ENCODE measurements around the gene NELFE.

Gene NELFE

GRCh38 chr6:31928672-31928939 is 30.2 kb downstream of the NELFE start:
- no peak overlapping the region for H3K27ac ChIP-seq
- no peak overlapping the region for H3K4me2 ChIP-seq
- H3K4me3 ChIP-seq (IDR thresholded peaks at IDR 0.05; ENCODE audit: insufficient read depth, low read depth, low read length), result no peak overlapping the region
- no peak overlapping the region for H3K9ac ChIP-seq
- no peaks in the 10 kb centered on the region for H3K36me3 ChIP-seq (ENCODE audit: insufficient read depth)
- H3K79me2 ChIP-seq (ENCODE audit: insufficient read depth, low read depth), result no peaks in the 10 kb centered on the region
- H2AFZ ChIP-seq (ENCODE audit: low read depth), result no peak overlapping the region
- H3K4me1 ChIP-seq (ENCODE audit: low read depth, poor library complexity, severe bottlenecking), result no peaks in the 10 kb centered on the region
- no peak for TF ChIP-seq CTCF (conservative IDR thresholded peaks at IDR 0.05; ENCODE audit: low read depth, low read length)
- H4K20me1 ChIP-seq (ENCODE audit: insufficient read depth), result no peaks in the 10 kb centered on the region
- H3K27me3 ChIP-seq (ENCODE audit: insufficient read depth, low read depth), result no peaks in the 10 kb centered on the region

- Histone ChIP-seq H3K27ac (no peak overlapping the region), H3K9ac (no peak overlapping the region), H2AFZ (ENCODE audit: low read depth) (no peak overlapping the region), H3K36me3 (ENCODE audit: insufficient read depth) (no peaks in the 10 kb centered on the region), H3K4me2 (no peak overlapping the region), H3K79me2 (ENCODE audit: insufficient read depth, low read depth) (no peaks in the 10 kb centered on the region), H3K4me1 (ENCODE audit: low read depth, poor library complexity, severe bottlenecking) (no peaks in the 10 kb centered on the region), H3K4me3 (IDR thresholded peaks at IDR 0.05; ENCODE audit: insufficient read depth, low read depth, low read length) (no peak overlapping the region), H3K27me3 (ENCODE audit: insufficient read depth, low read depth) (no peaks in the 10 kb centered on the region), H4K20me1 (ENCODE audit: insufficient read depth) (no peaks in the 10 kb centered on the region)
- no peak for TF ChIP-seq CTCF (conservative IDR thresholded peaks at IDR 0.05; ENCODE audit: low read depth, low read length)
Observed at GRCh38 chr6:31927863-31928671, 30.7 kb downstream of the NELFE start.

GRCh38 chr6:31927242-31927862 is 31.4 kb downstream of the NELFE start, which contains the start of gene C2:
TSS of gene C2 (plus strand) at chr6:31927717. CDS start at chr6:31927753, 36 bp downstream.
- TF ChIP-seq CTCF (conservative IDR thresholded peaks at IDR 0.05; ENCODE audit: low read depth, low read length), result no peak
- H3K36me3 ChIP-seq (ENCODE audit: insufficient read depth), result no peaks in the 10 kb centered on the region
- no peak within 1 kb of the TSS for H3K4me2 ChIP-seq
- no peaks in the 10 kb centered on the region; the same call in 1 of the 2 replicates for H3K27me3 ChIP-seq (ENCODE audit: insufficient read depth, low read depth)
- no peak within 1 kb of the TSS for H3K4me3 ChIP-seq (IDR thresholded peaks at IDR 0.05; ENCODE audit: insufficient read depth, low read depth, low read length)
- H4K20me1 ChIP-seq (ENCODE audit: insufficient read depth), result no peaks in the 10 kb centered on the region
- no peak within 1 kb of the TSS for H3K27ac ChIP-seq
- no peak within 1 kb of the TSS for H3K9ac ChIP-seq
- H3K4me1 ChIP-seq (ENCODE audit: low read depth, poor library complexity, severe bottlenecking), result no peaks in the 10 kb centered on the region
- no peaks in the 10 kb centered on the region for H3K79me2 ChIP-seq (ENCODE audit: insufficient read depth, low read depth)
- no peak within 1 kb of the TSS for H2AFZ ChIP-seq (ENCODE audit: low read depth)

DNA sequence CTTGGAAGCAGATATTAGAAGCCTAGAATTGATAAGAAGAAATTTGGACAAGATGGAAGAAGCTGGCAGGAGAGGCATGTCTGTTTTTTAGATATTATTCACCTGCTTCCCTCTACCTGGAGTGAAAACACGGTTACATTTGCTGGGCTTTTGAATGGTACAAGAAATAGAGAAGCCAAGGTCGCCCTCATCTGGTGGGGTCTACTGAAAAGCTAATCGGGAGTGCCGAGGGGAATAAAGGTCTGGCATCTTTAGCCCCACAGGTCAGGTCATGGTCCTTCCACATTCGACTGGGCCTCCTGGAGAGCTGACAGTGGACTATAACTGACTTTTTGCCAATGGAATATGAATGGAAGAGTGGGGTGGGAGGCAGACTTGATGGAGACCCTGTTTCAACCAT is 35.8 kb downstream of the NELFE start:
- Histone ChIP-seq H3K9ac (no peak overlapping the region), H2AFZ (ENCODE audit: low read depth) (no peak overlapping the region), H3K4me3 (IDR thresholded peaks at IDR 0.05; ENCODE audit: insufficient read depth, low read depth, low read length) (no peak overlapping the region), H3K27ac (no peak overlapping the region), H4K20me1 (ENCODE audit: insufficient read depth) (no peaks in the 10 kb centered on the region), H3K4me2 (no peak overlapping the region), H3K79me2 (ENCODE audit: insufficient read depth, low read depth) (no peaks in the 10 kb centered on the region), H3K4me1 (ENCODE audit: low read depth, poor library complexity, severe bottlenecking) (no peaks in the 10 kb centered on the region), H3K27me3 (ENCODE audit: insufficient read depth, low read depth) (no peaks in the 10 kb centered on the region; the same call in 1 of the 2 replicates), H3K36me3 (ENCODE audit: insufficient read depth) (no peaks in the 10 kb centered on the region)
- TF ChIP-seq CTCF (conservative IDR thresholded peaks at IDR 0.05; ENCODE audit: low read depth, low read length), result no peak

All from KMS-11 (cell line).